Astrocyte of the hippocampus (primary cell): ENCODE data around the gene CHURC1.

ENCODE experiments used
- DNase-seq: peaks from one replicate; pipeline ENCODE4 v3.0.0; 2011; ENCODE audit warnings: low read depth, low spot score

CHURC1 gene

DNA sequence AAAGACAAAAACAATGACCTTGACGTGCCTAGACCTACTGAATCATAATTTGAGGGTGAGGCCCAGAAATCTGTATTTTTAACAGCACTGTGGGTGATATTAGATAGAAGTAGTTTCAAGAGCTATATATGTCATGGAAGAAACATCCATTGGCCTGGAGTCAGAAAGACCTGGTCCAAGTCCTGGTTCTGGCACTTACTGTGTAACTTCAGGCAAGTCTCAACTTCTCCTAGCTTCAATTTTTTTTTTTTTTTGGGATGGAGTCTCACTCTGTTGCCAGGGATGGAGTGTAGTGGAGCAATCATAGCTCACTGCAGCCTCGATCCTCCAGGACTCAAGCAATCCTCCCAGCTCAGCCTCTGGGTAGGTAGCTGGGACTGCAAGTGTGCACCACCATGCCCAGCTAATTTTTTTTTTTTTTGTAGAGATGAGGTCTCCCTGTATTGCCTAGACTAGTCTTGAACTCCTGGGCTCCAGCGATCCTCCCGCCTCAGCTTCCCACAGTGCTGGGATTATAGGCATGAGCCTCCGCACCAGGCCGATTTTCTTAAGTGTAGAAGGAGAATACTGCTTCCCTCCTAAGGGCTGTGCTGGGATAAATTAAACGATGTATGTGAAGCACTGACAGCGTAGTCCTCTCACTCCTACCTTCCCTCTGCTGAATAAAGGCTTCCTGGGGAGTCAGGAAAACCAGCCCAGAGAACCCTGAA is 42.6 kb downstream of the CHURC1 start:
- no peak for DNase-seq

DNA sequence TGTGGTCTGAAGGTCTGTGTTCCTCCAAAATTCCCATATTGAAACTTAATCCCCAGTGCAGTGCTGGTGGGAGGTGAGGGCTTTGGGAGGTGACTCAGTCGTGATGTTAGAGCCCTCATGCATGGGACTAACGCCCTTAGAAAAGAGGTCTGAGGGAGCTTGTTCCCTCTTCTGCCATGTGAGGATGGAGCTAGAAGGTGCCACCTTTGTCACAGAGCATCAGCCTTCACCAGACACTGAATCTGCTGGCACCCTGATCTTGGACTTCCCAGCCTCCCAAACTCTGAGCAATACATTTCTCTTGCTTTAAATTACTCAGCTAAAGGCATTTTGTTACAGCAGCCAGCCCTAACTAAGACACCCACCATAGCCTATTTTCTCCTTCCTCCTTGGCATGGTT is 43.9 kb downstream of the CHURC1 start:
- DNase-seq, result no peak

DNA sequence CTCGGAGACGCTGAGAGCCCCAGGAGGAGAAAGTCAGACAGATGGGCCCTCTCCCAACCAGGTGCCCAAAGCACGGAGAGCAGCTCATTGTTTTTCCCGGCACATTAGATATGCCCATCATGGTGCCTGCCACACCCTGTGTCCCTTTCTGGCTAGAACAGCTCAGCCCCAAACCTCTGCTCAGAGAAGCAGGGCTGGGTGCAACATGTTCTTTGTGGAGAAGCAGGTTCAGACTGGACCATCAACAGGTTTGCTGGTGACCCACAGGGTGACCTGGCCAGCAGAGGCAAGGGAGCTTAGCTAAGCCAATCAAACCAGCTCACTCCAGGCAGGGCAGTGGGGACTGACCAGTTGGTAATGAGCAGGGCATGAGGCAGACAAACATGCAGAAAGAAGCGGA is 44.5 kb downstream of the CHURC1 start:
- no peak for DNase-seq

DNA sequence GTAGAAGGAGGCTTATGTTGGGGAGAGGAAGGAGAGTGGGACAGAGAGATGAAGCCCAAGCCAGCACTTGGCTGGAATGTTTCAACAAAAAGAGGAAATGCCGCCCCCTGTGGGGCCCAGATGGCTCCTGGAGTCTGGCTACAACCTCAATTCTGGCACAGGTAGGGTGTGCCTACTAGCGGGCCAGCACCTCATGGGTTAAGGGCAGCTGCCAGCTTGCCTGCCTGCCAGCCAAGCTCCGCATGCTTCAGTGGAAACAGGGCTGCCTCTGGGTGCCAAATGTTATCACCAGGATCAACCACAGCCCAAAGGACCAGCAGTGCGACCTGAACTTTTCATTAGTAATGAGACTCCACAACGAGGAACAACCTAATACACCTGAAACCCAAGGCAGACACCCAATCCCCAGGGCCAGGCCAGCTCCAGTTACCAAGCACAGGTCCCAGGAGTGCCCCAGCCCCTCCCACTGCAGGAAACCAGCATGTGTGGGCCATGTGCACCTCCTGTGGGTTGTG is 46.6 kb downstream of the CHURC1 start:
- peak; percentile 24 for DNase-seq

DNA sequence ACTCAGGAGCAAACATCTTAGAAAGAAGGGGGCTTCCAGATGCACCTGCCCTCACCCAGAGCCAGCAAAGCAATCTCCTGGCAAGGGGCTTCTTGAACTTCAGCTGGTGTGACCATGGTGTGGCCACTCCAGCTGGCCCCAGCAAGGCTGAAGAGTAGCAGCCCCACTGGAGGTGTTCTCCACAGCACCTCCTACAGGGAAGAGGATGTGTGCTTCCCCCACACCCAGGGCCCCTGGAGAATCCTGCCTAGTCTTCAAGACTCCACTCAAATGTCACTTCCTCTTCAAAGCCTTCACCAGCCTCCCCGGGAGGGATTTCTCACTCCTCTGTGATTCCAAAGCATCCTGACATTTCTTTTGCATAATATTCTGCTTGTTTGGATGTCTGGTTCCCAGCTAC is 49.4 kb downstream of the CHURC1 start:
- no peak for DNase-seq

DNA sequence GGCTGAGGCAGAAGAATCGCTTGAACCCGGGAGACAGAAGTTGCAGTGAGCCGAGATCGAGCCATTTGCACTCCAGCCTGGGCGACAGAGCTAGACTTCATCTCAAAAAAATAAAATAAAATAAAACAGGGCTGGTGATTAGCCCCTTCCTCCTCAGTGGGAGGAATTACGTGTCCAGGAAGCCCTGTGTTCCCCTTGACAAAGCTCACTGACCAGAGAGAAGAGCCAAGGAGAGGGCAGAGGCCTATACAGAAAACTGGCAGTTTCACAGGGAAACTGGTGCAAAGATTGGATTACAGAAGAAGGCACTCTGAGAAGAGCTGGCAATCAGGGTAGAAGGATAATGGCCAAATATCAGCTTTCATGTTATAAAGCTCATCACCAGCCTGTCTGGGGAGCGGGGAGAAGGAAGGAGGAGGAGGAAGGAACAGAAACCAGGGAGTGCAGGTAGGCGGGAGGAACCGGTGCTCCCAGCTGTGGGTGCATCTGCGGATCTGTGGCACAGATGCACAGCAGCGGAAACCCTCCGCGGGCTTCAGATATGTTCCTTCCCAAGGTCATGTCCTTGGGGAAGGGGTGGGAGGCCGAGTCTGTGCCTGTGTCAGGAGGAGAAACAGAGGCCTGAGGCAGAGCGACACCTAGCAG is 51.2 kb downstream of the CHURC1 start:
- no peak for DNase-seq

DNA sequence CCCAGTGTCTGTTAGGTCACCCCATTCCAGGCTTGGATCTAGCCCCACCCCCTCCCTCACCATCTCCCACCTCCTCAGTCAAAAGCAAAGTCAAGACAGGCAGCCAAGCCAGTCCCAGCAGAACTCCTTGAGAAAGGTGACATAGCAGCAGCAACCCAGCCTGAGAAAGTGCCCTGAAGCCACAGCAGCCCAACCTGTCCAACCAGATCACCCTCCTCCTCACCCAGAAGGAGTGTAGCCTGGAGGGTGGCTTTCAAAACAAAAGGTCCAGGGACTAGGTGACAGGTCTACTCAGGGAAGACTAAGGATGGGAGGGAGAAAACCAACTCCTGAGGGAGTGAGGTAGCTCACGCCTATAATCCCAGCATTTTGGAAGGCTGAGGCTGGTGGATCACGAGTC is 52.7 kb downstream of the CHURC1 start:
- DNase-seq, result no peak

DNA sequence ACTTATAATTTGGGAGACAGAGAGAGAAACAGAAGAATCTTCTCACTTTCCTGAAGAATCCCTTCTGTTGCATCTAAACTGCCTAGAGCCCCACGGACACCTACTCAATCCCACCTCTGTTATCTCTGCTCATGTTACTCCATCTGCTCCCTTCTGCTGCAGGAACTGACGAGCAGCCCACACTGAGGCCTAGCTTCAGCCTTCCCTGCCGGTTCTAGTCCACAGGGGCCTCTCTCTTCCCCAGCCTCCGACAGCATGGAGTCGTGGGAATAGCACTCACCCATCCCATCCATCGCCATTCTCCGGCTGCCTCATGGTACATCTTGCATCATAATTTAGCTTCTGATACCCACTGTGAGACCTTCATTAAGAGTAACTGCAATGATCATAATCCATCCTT is 53.9 kb downstream of the CHURC1 start:
- no peak for DNase-seq

DNA sequence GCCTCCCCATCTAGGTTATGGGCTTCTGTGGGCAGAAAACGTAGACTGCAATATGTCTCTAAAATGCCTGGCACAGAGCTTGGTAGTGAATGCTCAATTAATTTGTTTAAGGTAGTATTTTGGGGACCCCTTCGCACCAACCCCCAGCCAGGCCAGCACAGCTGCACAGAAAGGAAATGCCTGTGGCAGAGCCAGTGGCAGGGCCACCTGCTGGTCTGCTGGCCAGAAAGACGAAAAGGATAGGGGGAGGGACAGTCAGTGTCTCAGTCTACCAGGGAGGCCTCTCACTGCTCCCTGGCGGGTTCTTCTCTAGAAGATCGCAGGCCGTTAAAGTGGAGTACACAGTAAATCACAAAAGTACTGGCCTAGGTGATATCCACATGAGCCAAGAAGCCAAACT is 54.4 kb downstream of the CHURC1 start:
- DNase-seq, result peak; percentile 8

DNA sequence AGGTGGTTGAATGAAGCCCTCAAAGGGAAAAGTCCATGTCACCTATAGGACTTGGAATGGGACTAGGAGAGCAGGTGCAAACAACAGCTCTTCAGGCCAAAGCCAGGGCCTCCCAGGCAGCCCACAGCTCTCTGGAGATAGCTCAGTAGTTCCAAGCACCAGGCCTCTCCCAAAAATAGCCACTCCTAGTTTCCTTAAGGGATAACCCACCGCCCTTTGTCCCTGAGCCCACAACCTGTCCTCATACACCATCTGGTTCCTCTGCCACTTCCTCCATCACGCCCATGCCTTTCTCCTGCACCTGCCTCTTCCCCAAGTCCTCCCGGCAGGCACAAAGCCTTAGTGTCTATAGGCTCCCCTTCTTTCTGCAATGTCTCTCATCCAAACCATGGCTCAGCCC is 55.8 kb downstream of the CHURC1 start:
- no peak for DNase-seq

DNA sequence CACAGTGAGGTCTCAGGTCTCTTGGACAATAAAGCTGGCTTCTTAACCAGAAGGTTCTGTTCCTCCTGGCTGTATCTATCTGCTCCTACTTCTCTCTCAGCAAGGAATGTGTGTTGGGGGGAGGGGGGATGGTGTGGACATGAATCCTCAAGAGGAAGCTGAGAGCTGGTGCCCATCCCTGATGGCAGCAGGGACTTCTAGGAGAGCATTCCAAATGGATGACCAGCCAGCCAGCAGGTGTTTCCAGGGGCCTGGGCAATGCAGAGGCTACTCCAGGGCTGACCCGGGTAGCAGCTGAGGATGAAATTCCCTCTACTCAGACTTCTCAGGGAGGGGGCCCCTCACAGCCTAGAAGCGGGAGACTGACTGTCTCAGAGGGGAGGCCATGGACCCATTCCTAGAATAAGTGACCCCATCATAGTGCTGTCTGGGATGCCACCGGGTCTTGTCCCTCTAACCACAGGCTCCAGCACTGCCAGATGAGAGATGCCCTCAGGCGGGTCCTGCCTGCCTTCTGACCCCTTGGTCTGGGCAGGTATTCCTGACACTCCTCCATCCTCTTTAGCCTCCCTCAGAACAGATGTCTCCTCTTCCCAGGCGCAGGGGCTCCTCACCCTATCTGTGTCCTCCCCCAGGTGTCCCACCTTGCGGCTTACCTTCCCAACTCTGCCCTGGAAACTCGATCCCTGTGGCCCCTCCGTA is 56.7 kb downstream of the CHURC1 start:
- no peak for DNase-seq

DNA sequence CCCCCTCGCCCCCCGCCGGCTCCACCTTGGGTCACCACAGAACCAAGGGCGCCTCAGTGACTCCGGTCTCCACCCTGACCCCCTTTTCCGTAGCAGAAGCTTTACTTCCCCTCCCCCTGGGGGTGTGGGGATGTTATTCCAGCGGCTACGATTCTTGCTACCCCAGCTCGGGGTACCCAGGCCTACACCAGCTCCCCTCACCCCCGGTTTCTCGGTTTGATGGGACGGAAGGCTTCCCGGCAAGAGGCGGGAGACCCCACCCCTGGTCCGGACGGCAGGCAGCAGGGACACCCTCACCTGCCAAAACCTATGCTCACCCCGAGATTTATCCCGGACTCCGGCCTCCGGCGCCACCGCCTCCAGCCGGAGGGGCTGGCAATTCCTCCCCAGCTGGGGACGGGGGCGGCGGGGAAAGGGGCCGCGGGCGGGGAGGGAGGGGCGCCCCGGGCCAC is 57.3 kb downstream of the CHURC1 start:
- DNase-seq, result no peak

DNA sequence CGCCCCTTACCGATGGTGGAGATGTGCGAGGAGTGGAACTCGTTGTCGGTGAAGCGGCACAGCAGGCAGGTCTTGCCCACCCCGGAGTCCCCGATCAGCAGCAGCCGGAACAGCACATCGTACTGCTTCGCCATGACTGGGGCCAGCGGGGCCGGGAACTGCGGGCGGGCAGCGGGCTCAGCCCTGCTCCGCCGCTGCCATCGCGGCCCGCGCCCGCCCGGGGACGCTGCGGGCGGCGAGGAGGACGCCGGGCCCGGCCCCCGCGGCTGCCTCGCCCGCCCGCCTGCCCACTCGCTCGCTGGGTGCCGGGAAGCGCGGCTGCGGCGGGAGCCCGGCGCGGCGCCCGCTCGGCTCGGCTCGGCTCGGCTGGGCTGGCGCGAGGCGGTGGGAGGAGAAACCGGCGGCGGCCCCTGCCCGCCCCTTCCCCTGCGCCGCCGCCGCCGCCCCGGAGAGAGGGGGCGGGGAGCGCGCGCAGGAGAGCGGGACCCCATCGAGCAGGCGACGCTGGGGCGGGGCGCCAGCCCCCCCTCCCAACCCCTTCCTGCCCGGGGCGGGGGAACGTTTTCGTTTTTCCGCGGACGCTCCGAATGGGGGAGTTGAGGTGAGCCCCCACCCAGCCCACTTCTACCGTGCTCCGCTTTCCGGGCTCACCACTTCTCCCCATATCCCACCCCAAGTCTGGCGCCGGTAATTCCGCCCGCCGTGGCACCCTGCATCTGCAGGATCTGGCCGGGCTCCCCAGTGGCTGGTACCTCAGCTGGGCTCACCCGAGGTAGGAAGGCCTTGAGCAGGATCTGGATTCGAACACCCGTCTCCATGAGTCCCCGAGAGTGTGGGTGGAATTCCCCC is 57.9 kb downstream of the CHURC1 start, which contains the start of gene RAB15:
TSS of gene RAB15 (minus strand) at position 394 of the 849 bp plus-strand sequence. CDS start at position 134, 260 bp downstream.
- DNase-seq, result peak; percentile 78

DNA sequence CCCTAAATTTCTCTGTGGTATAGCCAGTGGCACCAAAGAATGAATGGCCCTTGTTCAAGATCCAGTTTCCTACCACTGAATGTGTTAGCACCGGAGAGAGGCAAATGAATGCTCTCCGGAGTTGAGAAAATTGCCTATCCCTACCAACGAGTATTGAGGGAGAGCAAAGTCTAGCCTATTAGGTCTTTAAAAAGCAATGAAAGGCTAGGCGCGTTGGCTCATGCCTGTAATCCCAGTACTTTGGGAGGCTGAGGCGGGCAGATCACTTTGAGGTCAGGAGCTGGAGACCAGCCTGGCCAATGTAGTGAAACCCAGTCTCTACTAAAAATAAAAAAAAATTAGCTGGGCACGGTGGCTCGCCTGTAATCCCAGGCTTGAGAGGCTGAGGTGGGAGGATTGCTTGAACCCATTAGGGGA is 58.8 kb downstream of the CHURC1 start:
- no peak for DNase-seq

DNA sequence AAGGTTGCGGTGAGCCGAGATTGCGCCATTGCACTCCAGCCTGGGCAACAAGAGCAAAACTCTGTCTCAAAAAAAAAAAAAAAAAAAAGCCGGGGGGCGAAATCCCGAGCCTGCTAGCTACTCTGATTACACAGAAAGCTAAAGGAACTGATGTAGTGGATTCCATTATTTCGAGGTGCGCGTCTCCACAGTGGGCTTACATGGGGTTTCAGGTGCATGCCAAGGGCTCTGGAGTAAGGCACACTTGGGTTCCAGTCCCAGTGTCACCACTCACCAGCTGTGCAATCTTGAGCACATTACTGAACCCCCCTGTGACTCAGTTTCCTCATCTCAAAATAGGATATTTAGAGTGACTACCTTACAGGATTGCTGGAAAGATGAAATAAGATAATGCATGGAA is 59.6 kb downstream of the CHURC1 start:
- DNase-seq, result no peak

DNA sequence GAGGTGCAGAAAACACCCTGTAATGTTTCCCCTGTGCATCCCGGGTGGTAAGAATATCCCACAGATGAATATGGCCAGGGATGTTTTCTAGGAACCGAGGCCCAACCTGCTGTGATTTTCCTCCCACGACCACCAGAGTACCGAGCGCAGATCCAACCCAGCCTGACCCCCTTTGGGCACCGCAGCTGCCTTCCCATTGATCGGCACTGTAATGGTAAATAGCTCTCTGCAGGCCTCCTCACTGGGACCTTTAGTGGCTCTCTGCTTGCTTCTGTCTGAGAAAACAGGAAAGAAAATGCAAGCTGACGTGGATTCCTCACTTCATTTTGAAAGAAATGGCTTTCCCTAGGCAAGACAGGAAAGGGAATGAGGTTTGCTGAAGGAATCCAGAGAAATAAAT is 60.3 kb downstream of the CHURC1 start:
- no peak for DNase-seq

DNA sequence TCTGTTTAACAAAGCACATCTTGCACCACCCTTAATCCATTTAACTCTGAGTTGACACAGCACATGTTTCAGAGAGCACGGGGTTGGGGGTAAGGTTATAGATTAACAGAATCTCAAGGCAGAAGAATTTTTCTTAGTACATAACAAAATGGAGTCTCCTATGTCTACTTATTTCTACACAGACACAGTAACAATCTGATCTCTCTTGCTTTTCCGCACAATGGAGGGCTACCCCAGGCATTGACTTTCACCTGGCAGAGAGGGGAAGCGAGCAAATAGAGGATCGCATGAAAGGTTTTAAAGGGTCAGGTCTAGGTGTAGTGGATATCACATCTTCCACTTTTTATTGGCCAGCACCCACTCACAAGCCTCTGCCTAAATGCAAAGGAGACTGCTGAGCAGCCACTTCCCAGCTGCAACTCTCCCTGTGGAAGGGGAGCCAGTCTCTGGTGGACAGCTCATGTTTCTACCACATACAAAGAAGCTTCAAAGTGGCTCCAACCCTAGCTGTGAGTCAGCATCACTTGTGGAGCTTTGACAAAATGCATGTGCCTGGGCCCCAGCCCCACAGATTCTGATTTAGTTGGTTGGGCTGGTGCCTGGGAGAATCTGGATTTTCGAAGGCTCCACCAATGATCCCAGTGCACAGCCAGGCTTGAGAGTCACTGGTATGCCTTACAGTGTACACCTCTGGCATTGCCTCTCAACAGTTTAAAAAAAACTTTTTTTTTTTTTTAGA is 65.2 kb downstream of the CHURC1 start:
- DNase-seq, result peak; percentile 41

DNA sequence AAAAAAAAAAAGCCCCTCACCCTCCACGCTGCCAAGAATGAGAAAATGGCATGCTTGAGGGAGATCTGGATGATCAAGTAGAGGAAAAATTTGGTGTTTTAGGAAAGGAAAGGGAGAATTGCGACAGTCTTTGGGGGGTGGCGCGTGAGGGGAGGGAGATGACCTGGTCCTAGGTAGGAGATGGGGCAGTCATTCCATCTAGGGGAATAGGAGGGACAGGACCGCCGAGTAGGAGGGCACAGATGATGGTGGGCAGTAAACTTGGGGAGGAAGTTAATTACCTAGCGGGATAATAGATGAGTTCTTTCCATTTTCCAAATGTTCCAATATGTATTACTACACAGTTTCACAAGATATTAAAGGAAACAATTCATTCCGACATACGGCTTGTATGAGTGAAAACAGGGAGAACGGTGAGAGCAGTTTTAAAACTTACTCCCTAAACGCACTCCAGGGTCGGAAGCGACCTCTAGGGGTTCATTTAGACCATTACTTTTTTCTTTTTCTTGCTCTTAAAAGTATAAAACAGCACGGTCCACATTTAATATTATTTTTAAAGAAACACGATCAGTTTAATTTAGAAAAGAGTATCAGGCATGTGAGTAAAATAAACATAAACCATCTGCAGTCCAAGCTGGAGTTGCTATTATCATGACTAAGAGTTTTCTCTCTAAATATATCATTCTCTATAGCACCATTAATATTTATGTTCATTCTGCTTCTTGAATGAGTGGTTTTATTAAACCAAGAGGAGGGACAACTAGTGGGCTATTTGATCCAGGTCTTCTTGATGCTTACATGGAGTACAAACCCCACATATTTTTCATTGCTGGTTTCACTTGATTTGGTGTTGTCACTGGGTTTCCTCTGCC is 69.4 kb downstream of the CHURC1 start:
- peak; percentile 67 for DNase-seq
